B cell (primary cell): ENCODE data around the gene AURKA.

ENCODE experiments used
- EZH2 ChIP-seq: IDR thresholded peaks from 2 replicates; pipeline ENCODE4 v1.6.1; 2012; ENCODE audit warnings: borderline replicate concordance, low read depth, mild to moderate bottlenecking, moderate library complexity, low read length; ENCODE audit not compliant: insufficient read depth, poor library complexity, severe bottlenecking
- TF ChIP-seq, protein P1 (sequence below): fragments of 200-600 bp; IDR thresholded peaks from one replicate; pipeline ENCODE4 v1.8.0; 2022; ENCODE audit warnings: antibody characterized with exemption, mild to moderate bottlenecking

DNA sequence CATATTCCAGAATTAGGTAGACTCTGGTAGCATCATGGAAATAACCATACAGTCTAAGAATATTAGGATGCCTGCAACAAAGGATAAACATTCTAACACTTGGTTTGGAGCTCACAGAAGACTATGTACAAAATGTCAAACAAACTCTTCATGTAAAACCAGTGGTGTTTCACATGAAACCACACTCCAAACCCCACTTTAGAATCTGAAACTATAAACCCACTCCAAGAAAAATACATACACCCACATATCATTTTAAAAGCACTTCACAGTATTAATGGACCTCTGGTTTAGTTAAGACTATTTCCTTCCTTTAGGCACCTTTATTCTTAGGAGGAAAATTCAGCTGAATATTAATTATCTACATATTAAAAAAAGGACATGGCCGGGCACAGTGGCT, 10.5 kb downstream of the AURKA start:
- TF ChIP-seq, protein P1, sequence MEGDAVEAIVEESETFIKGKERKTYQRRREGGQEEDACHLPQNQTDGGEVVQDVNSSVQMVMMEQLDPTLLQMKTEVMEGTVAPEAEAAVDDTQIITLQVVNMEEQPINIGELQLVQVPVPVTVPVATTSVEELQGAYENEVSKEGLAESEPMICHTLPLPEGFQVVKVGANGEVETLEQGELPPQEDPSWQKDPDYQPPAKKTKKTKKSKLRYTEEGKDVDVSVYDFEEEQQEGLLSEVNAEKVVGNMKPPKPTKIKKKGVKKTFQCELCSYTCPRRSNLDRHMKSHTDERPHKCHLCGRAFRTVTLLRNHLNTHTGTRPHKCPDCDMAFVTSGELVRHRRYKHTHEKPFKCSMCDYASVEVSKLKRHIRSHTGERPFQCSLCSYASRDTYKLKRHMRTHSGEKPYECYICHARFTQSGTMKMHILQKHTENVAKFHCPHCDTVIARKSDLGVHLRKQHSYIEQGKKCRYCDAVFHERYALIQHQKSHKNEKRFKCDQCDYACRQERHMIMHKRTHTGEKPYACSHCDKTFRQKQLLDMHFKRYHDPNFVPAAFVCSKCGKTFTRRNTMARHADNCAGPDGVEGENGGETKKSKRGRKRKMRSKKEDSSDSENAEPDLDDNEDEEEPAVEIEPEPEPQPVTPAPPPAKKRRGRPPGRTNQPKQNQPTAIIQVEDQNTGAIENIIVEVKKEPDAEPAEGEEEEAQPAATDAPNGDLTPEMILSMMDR = no peak
- TF ChIP-seq EZH2 = no peak
